ENCODE results near the gene APOC1. TPM values are rescaled to one million over a fixed set of nuclear protein-coding genes. Genes with fewer than 3 reads are reported as not detected.

Gene APOC1
- total RNA-seq, 1 donor from 2014 or later, result 2.2 TPM

- FAIRE-seq (no peak), DNase-seq (ENCODE audit: low read depth) (no peak)
- Histone ChIP-seq H3K79me2 (ENCODE audit: insufficient read depth, low read length) (peaks cover 73% of the 10 kb centered on the region), H3K4me3 (ENCODE audit: insufficient read depth, low read depth, low read length) (no peak overlapping the region), H3K27ac (ENCODE audit: low read depth, low read length) (no peak overlapping the region), H3K4me2 (ENCODE audit: low read length) (peak overlapping the region; percentile 87), H3K9me3 (ENCODE audit: insufficient read depth, low read depth, low read length) (no peaks in the 10 kb centered on the region), H3K9ac (ENCODE audit: low read length) (peak overlapping the region; percentile 93), H3K4me1 (ENCODE audit: insufficient read depth, low read length) (peaks cover 10% of the 10 kb centered on the region), H2AFZ (ENCODE audit: low read depth, low read length) (no peak overlapping the region), H3K27me3 (ENCODE audit: insufficient read depth, low read length) (no peaks in the 10 kb centered on the region), H4K20me1 (ENCODE audit: insufficient read depth, low read length) (peaks cover 65% of the 10 kb centered on the region), H3K36me3 (ENCODE audit: insufficient read depth, low read length) (peaks cover 3% of the 10 kb centered on the region)
- Mint-ChIP-seq H3K4me1 (ENCODE audit: low read depth, unreplicated experiment) (peaks cover 20% of the 10 kb centered on the region), H3K9me3 (ENCODE audit: unreplicated experiment) (no peaks in the 10 kb centered on the region), H3K4me3 (ENCODE audit: unreplicated experiment) (peak overlapping the region; percentile 69), H3K27me3 (ENCODE audit: low read depth, unreplicated experiment) (no peaks in the 10 kb centered on the region), H3K36me3 (ENCODE audit: low read depth, unreplicated experiment) (peaks cover 7% of the 10 kb centered on the region), H3K27ac (ENCODE audit: unreplicated experiment) (no peak overlapping the region)
- TF ChIP-seq EZH2 (IDR thresholded peaks at IDR 0.05; ENCODE audit: insufficient read depth, low read length) (no peak), CTCF (IDR thresholded peaks at IDR 0.05; ENCODE audit: insufficient read depth, low read depth, low read length) (no peak)
Measured at GRCh38 chr19:44957526-44957925, 43.1 kb downstream of the APOC1 start.

- Histone ChIP-seq H3K27me3 (ENCODE audit: insufficient read depth, low read length) (no peaks in the 10 kb centered on the region), H3K4me2 (ENCODE audit: low read length) (no peak overlapping the region), H3K79me2 (ENCODE audit: insufficient read depth, low read length) (peaks cover 74% of the 10 kb centered on the region), H3K4me3 (ENCODE audit: insufficient read depth, low read depth, low read length) (no peak overlapping the region), H4K20me1 (ENCODE audit: insufficient read depth, low read length) (peaks cover 65% of the 10 kb centered on the region), H3K27ac (ENCODE audit: low read depth, low read length) (no peak overlapping the region), H3K4me1 (ENCODE audit: insufficient read depth, low read length) (peaks cover 10% of the 10 kb centered on the region), H3K36me3 (ENCODE audit: insufficient read depth, low read length) (peaks cover 3% of the 10 kb centered on the region), H3K9me3 (ENCODE audit: insufficient read depth, low read depth, low read length) (no peaks in the 10 kb centered on the region), H3K9ac (ENCODE audit: low read length) (peak overlapping the region; percentile 93), H2AFZ (ENCODE audit: low read depth, low read length) (no peak overlapping the region)
- FAIRE-seq (no peak), DNase-seq (ENCODE audit: low read depth) (no peak)
- H3K27me3 Mint-ChIP-seq (ENCODE audit: low read depth, unreplicated experiment), result no peaks in the 10 kb centered on the region
- peaks cover 8% of the 10 kb centered on the region for H3K36me3 Mint-ChIP-seq (ENCODE audit: low read depth, unreplicated experiment)
- no peak overlapping the region for H3K27ac Mint-ChIP-seq (ENCODE audit: unreplicated experiment)
- H3K4me3 Mint-ChIP-seq (ENCODE audit: unreplicated experiment), result peak overlapping the region; percentile 69
- no peaks in the 10 kb centered on the region for H3K9me3 Mint-ChIP-seq (ENCODE audit: unreplicated experiment)
- TF ChIP-seq EZH2 (IDR thresholded peaks at IDR 0.05; ENCODE audit: insufficient read depth, low read length) (no peak), CTCF (IDR thresholded peaks at IDR 0.05; ENCODE audit: insufficient read depth, low read depth, low read length) (no peak)
- H3K4me1 Mint-ChIP-seq (ENCODE audit: low read depth, unreplicated experiment), result peaks cover 20% of the 10 kb centered on the region
Measured at GRCh38 chr19:44958090-44958489, 43.7 kb downstream of the APOC1 start.

- Histone ChIP-seq H3K9ac (ENCODE audit: low read length) (no peak overlapping the region), H3K4me3 (ENCODE audit: insufficient read depth, low read depth, low read length) (no peak overlapping the region), H2AFZ (ENCODE audit: low read depth, low read length) (no peak overlapping the region), H3K4me2 (ENCODE audit: low read length) (no peak overlapping the region), H3K9me3 (ENCODE audit: insufficient read depth, low read depth, low read length) (no peaks in the 10 kb centered on the region), H3K27me3 (ENCODE audit: insufficient read depth, low read length) (no peaks in the 10 kb centered on the region), H3K27ac (ENCODE audit: low read depth, low read length) (no peak overlapping the region), H3K79me2 (ENCODE audit: insufficient read depth, low read length) (peaks cover 77% of the 10 kb centered on the region), H4K20me1 (ENCODE audit: insufficient read depth, low read length) (peaks cover 68% of the 10 kb centered on the region), H3K36me3 (ENCODE audit: insufficient read depth, low read length) (peaks cover 6% of the 10 kb centered on the region), H3K4me1 (ENCODE audit: insufficient read depth, low read length) (peaks cover 10% of the 10 kb centered on the region)
- Mint-ChIP-seq H3K4me1 (ENCODE audit: low read depth, unreplicated experiment) (peaks cover 20% of the 10 kb centered on the region), H3K27ac (ENCODE audit: unreplicated experiment) (no peak overlapping the region), H3K27me3 (ENCODE audit: low read depth, unreplicated experiment) (no peaks in the 10 kb centered on the region), H3K9me3 (ENCODE audit: unreplicated experiment) (no peaks in the 10 kb centered on the region), H3K4me3 (ENCODE audit: unreplicated experiment) (peak overlapping the region; percentile 7), H3K36me3 (ENCODE audit: low read depth, unreplicated experiment) (peaks cover 11% of the 10 kb centered on the region)
- DNase-seq (ENCODE audit: low read depth) (no peak), FAIRE-seq (no peak)
- TF ChIP-seq CTCF (IDR thresholded peaks at IDR 0.05; ENCODE audit: insufficient read depth, low read depth, low read length) (no peak), EZH2 (IDR thresholded peaks at IDR 0.05; ENCODE audit: insufficient read depth, low read length) (no peak)
Measured at GRCh38 chr19:44959691-44960090, 45.3 kb downstream of the APOC1 start.

Data from astrocyte (in vitro differentiated cells and primary cell).